K562 (cell line): ENCODE measurements around the gene RNU6-9. TPM values are rescaled to one million over a fixed set of nuclear protein-coding genes. Genes with fewer than 3 reads are reported as not detected.

Experiments
- BRF1 ChIP-seq: IDR thresholded peaks from 3 replicates; pipeline ENCODE4 v1.6.1; 2011; ENCODE audit warnings: borderline replicate concordance, mild to moderate bottlenecking; ENCODE audit not compliant: insufficient read length; ENCODE audit errors: extremely low read depth
- CHD4 ChIP-seq: fragments of 200-600 bp; sonication (generic); IDR thresholded peaks from 3 replicates; pipeline ENCODE4 v1.6.1; 2012; ENCODE audit warnings: low read depth, mild to moderate bottlenecking, mixed read lengths, low read length, inconsistent platforms; ENCODE audit not compliant: insufficient read depth, insufficient replicate concordance, poor library complexity, severe bottlenecking
- CREB3L1 ChIP-seq: fragments of 450-650 bp; IDR thresholded peaks from 2 replicates; pipeline ENCODE4 v1.6.1; 2014; ENCODE audit warnings: low read depth, mild to moderate bottlenecking, moderate library complexity, borderline replicate concordance
- FUS ChIP-seq: fragments of 200-400 bp; formaldehyde crosslinking; optimal IDR thresholded peaks from 2 replicates; pipeline ENCODE3; 2017; ENCODE audit warnings: low read depth, low read length
- HES1 ChIP-seq: fragments of 450-650 bp; IDR thresholded peaks from 2 replicates; pipeline ENCODE4 v1.6.1; 2016; ENCODE audit warnings: low read depth, mild to moderate bottlenecking, moderate library complexity
- IRF9 ChIP-seq: fragments of 450-650 bp; IDR thresholded peaks from 2 replicates; pipeline ENCODE4 v1.6.1; 2016; ENCODE audit warnings: missing biosample characterization, missing genetic modification characterization
- KDM2B ChIP-seq: fragments of 250-450 bp; sonication (Bioruptor Pico); IDR thresholded peaks from 2 replicates; pipeline ENCODE4 v1.8.0; 2021; ENCODE audit warnings: mild to moderate bottlenecking, moderate library complexity
- NCOA2 ChIP-seq, 2 experiments: fragments of 450-650 bp; IDR thresholded peaks; 2 replicates each; pipeline ENCODE4 v1.6.1; 2018; ENCODE audit warnings: mild to moderate bottlenecking in 2 of 2, moderate library complexity in 1 of 2; ENCODE audit not compliant: partially characterized antibody in 2 of 2
- RBFOX2 ChIP-seq: fragments of 200-400 bp; formaldehyde crosslinking; IDR thresholded peaks from 2 replicates; pipeline ENCODE4 v1.6.1; 2017; ENCODE audit warnings: low read depth, mild to moderate bottlenecking, low read length, moderate library complexity
- TAF15 ChIP-seq: fragments of 200-400 bp; formaldehyde crosslinking; IDR thresholded peaks from 2 replicates; pipeline ENCODE4 v1.6.1; 2017; ENCODE audit warnings: mild to moderate bottlenecking, low read depth, low read length, moderate library complexity
- TAF7 ChIP-seq: fragments of 450-650 bp; IDR thresholded peaks from 2 replicates; pipeline ENCODE4 v1.6.1; 2016; ENCODE audit warnings: missing genetic modification characterization, missing compliant biosample characterization
- THRAP3 ChIP-seq: fragments of 450-650 bp; IDR thresholded peaks from 2 replicates; pipeline ENCODE4 v1.6.1; 2016; ENCODE audit warnings: mild to moderate bottlenecking, inconsistent platforms, borderline replicate concordance
- ZEB2 ChIP-seq: fragments of 450-650 bp; IDR thresholded peaks from 2 replicates; pipeline ENCODE4 v1.6.1; 2016
- ZFP36 ChIP-seq: fragments of 150-350 bp; IDR thresholded peaks from 2 replicates; pipeline ENCODE4 v1.6.1; 2018; ENCODE audit warnings: low read length, low read depth; ENCODE audit not compliant: partially characterized antibody
- ZNF347 ChIP-seq: fragments of 450-650 bp; formaldehyde crosslinking; IDR thresholded peaks from 2 replicates; pipeline ENCODE4 v1.4.0; 2020; ENCODE audit warnings: low read depth, mild to moderate bottlenecking, moderate library complexity
- polyA plus RNA-seq, 8 experiments: library from polyadenylated mRNA; depleted of rRNA in 4 of 8; stranded (reverse) in 5 of 8; unstranded in 3 of 8; fragments of >200 nt; fragmentation: Nextera tagmentation in 2 of 8; fragmentation: Illumina TruSeq in 1 of 8; extraction: Ambion mirVana in 2 of 8; extraction: Trizol in 1 of 8; gene quantifications; 2 replicates each; pipeline versions ENCODE4 v1.2.1 to v1.2.3, GENCODE V29; 2011 to 2014; ENCODE audit warnings: inconsistent platforms in 1 of 8, missing spikeins in 1 of 8
- total RNA-seq, 7 experiments: library from RNA; depleted of rRNA in 6 of 7; stranded (reverse); fragments of >200 nt in 6 of 7; fragmentation: Illumina TruSeq in 2 of 7; extraction: Trizol in 2 of 7; gene quantifications; 2 replicates each; pipeline versions ENCODE4 v1.2.1 to v1.2.3, GENCODE V29; 2011 to 2021; ENCODE audit warnings: low replicate concordance in 1 of 7
- TF ChIP-seq, protein P1 (sequence below): fragments of 450-650 bp; formaldehyde crosslinking; IDR thresholded peaks from 2 replicates; pipeline ENCODE4 v1.4.0; 2020; ENCODE audit warnings: mild to moderate bottlenecking
- TF ChIP-seq, protein P2 (sequence below): fragments of 250-450 bp; sonication (Bioruptor Pico); IDR thresholded peaks from 2 replicates; pipeline ENCODE4 v1.8.0; 2021; ENCODE audit warnings: mild to moderate bottlenecking, moderate library complexity
- TF ChIP-seq, protein P3 (sequence below): fragments of 200-800 bp; sonication (Bioruptor generic); IDR thresholded peaks from 2 replicates; pipeline ENCODE4 v1.6.1; 2017; ENCODE audit warnings: missing genetic modification characterization, missing compliant biosample characterization

RNU6-9 gene
- total and polyA plus RNA-seq, 9 of the 15 experiments (the other 6 are each of a cell fraction or from before 2014, with no cell fraction given): not detected

- TF ChIP-seq, protein P1, sequence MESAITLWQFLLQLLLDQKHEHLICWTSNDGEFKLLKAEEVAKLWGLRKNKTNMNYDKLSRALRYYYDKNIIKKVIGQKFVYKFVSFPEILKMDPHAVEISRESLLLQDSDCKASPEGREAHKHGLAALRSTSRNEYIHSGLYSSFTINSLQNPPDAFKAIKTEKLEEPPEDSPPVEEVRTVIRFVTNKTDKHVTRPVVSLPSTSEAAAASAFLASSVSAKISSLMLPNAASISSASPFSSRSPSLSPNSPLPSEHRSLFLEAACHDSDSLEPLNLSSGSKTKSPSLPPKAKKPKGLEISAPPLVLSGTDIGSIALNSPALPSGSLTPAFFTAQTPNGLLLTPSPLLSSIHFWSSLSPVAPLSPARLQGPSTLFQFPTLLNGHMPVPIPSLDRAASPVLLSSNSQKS: no peak
- TF ChIP-seq CREB3L1: no peak
- TF ChIP-seq, protein P2, sequence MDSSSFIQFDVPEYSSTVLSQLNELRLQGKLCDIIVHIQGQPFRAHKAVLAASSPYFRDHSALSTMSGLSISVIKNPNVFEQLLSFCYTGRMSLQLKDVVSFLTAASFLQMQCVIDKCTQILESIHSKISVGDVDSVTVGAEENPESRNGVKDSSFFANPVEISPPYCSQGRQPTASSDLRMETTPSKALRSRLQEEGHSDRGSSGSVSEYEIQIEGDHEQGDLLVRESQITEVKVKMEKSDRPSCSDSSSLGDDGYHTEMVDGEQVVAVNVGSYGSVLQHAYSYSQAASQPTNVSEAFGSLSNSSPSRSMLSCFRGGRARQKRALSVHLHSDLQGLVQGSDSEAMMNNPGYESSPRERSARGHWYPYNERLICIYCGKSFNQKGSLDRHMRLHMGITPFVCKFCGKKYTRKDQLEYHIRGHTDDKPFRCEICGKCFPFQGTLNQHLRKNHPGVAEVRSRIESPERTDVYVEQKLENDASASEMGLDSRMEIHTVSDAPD (CRISPR knock-in tag): no peak
- TF ChIP-seq HES1: no peak
- no peak for TF ChIP-seq TAF7 (tag)
- TF ChIP-seq CHD4: no peak
- no peak for TF ChIP-seq ZNF347 (CRISPR knock-in tag)
- no peak for TF ChIP-seq ZEB2
- no peak for TF ChIP-seq TAF15
- TF ChIP-seq NCOA2 (IDR thresholded peaks at IDR 0.05; ENCODE audit: partially characterized antibody in 2 of 2): no peak
- no peak for TF ChIP-seq BRF1
- TF ChIP-seq THRAP3: no peak
- TF ChIP-seq RBFOX2: no peak
- TF ChIP-seq FUS: no peak
- TF ChIP-seq KDM2B: no peak
- peak; percentile 88 for TF ChIP-seq ZFP36
- TF ChIP-seq, protein P3, sequence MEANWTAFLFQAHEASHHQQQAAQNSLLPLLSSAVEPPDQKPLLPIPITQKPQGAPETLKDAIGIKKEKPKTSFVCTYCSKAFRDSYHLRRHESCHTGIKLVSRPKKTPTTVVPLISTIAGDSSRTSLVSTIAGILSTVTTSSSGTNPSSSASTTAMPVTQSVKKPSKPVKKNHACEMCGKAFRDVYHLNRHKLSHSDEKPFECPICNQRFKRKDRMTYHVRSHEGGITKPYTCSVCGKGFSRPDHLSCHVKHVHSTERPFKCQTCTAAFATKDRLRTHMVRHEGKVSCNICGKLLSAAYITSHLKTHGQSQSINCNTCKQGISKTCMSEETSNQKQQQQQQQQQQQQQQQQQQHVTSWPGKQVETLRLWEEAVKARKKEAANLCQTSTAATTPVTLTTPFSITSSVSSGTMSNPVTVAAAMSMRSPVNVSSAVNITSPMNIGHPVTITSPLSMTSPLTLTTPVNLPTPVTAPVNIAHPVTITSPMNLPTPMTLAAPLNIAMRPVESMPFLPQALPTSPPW (CRISPR knock-in tag): no peak
- TF ChIP-seq IRF9 (tag): no peak
Observed at GRCh38 chr19:902446-903226, 9.4 kb downstream of the RNU6-9 start (continued).
